ENCODE results near the gene CFAP74.

The CFAP74 gene

GRCh38 chr1:2003541-2004131 is at the start of gene CFAP74:
TSS of gene CFAP74 (minus strand) at chr1:2003786. CDS start at chr1:1990956, 12,830 bp downstream.
- Histone ChIP-seq H3K4me3 (ENCODE audit: low read depth, low read length) (peak within 1 kb of the TSS; percentile 64), H3K9me3 (ENCODE audit: control insufficient read depth, insufficient read depth, low read length) (no peaks in the 10 kb centered on the region), H3K36me3 (ENCODE audit: control insufficient read depth, insufficient read depth, low read length) (no peaks in the 10 kb centered on the region), H3K27me3 (ENCODE audit: control insufficient read depth, insufficient read depth, low read length) (peaks cover 2% of the 10 kb centered on the region), H3K4me1 (ENCODE audit: control insufficient read depth, insufficient read depth, low read length) (no peaks in the 10 kb centered on the region), H3K9ac (ENCODE audit: low read depth, low read length) (no peak within 1 kb of the TSS)

- H3K9ac ChIP-seq (ENCODE audit: low read depth, low read length) = no peak overlapping the region
- H3K4me1 ChIP-seq (ENCODE audit: control insufficient read depth, insufficient read depth, low read length) = peaks cover 4% of the 10 kb centered on the region
- H3K36me3 ChIP-seq (ENCODE audit: control insufficient read depth, insufficient read depth, low read length) = peaks cover 13% of the 10 kb centered on the region
- H3K27me3 ChIP-seq (ENCODE audit: control insufficient read depth, insufficient read depth, low read length) = no peaks in the 10 kb centered on the region
- H3K9me3 ChIP-seq (ENCODE audit: control insufficient read depth, insufficient read depth, low read length) = no peaks in the 10 kb centered on the region
- no peak overlapping the region for H3K4me3 ChIP-seq (ENCODE audit: low read depth, low read length)
Observed at GRCh38 chr1:2053217-2053616, 49.6 kb upstream of the CFAP74 start.

GRCh38 chr1:2052756-2053155 is 49.2 kb upstream of the CFAP74 start:
- Histone ChIP-seq H3K27me3 (ENCODE audit: control insufficient read depth, insufficient read depth, low read length) (no peaks in the 10 kb centered on the region), H3K36me3 (ENCODE audit: control insufficient read depth, insufficient read depth, low read length) (peaks cover 13% of the 10 kb centered on the region), H3K4me1 (ENCODE audit: control insufficient read depth, insufficient read depth, low read length) (peaks cover 4% of the 10 kb centered on the region), H3K9me3 (ENCODE audit: control insufficient read depth, insufficient read depth, low read length) (no peaks in the 10 kb centered on the region), H3K4me3 (ENCODE audit: low read depth, low read length) (no peak overlapping the region), H3K9ac (ENCODE audit: low read depth, low read length) (no peak overlapping the region)

- peak overlapping the region; percentile 62 for H3K4me3 ChIP-seq (ENCODE audit: low read depth, low read length)
- H3K4me1 ChIP-seq (ENCODE audit: control insufficient read depth, insufficient read depth, low read length) = peaks cover 5% of the 10 kb centered on the region
- H3K9ac ChIP-seq (ENCODE audit: low read depth, low read length) = no peak overlapping the region
- H3K27me3 ChIP-seq (ENCODE audit: control insufficient read depth, insufficient read depth, low read length) = no peaks in the 10 kb centered on the region
- H3K36me3 ChIP-seq (ENCODE audit: control insufficient read depth, insufficient read depth, low read length) = peaks cover 13% of the 10 kb centered on the region
- no peaks in the 10 kb centered on the region for H3K9me3 ChIP-seq (ENCODE audit: control insufficient read depth, insufficient read depth, low read length)
Observed at GRCh38 chr1:2052054-2052679, 48.6 kb upstream of the CFAP74 start.

- Histone ChIP-seq H3K4me3 (ENCODE audit: low read depth, low read length) (peak overlapping the region; percentile 62), H3K9ac (ENCODE audit: low read depth, low read length) (no peak overlapping the region), H3K27me3 (ENCODE audit: control insufficient read depth, insufficient read depth, low read length) (no peaks in the 10 kb centered on the region), H3K4me1 (ENCODE audit: control insufficient read depth, insufficient read depth, low read length) (peaks cover 6% of the 10 kb centered on the region), H3K9me3 (ENCODE audit: control insufficient read depth, insufficient read depth, low read length) (no peaks in the 10 kb centered on the region), H3K36me3 (ENCODE audit: control insufficient read depth, insufficient read depth, low read length) (peaks cover 7% of the 10 kb centered on the region)
Observed at GRCh38 chr1:2050793-2051682, 47.5 kb upstream of the CFAP74 start.

- H3K27me3 ChIP-seq (ENCODE audit: control insufficient read depth, insufficient read depth, low read length) = no peaks in the 10 kb centered on the region
- no peak overlapping the region for H3K9ac ChIP-seq (ENCODE audit: low read depth, low read length)
- H3K4me3 ChIP-seq (ENCODE audit: low read depth, low read length) = peak overlapping the region; percentile 62
- H3K36me3 ChIP-seq (ENCODE audit: control insufficient read depth, insufficient read depth, low read length) = peaks cover 2% of the 10 kb centered on the region
- no peaks in the 10 kb centered on the region for H3K9me3 ChIP-seq (ENCODE audit: control insufficient read depth, insufficient read depth, low read length)
- peaks cover 6% of the 10 kb centered on the region for H3K4me1 ChIP-seq (ENCODE audit: control insufficient read depth, insufficient read depth, low read length)
Observed at GRCh38 chr1:2050461-2050792, 46.8 kb upstream of the CFAP74 start.

GRCh38 chr1:2049718-2050431 is 46.3 kb upstream of the CFAP74 start, which contains the start of gene PRKCZ:
TSS of gene PRKCZ (plus strand) at chr1:2050411. CDS start at chr1:2050631, 220 bp downstream.
- H3K27me3 ChIP-seq (ENCODE audit: control insufficient read depth, insufficient read depth, low read length) = no peaks in the 10 kb centered on the region
- peaks cover 6% of the 10 kb centered on the region for H3K4me1 ChIP-seq (ENCODE audit: control insufficient read depth, insufficient read depth, low read length)
- no peaks in the 10 kb centered on the region for H3K36me3 ChIP-seq (ENCODE audit: control insufficient read depth, insufficient read depth, low read length)
- peak within 1 kb of the TSS; percentile 77 for H3K9ac ChIP-seq (ENCODE audit: low read depth, low read length)
- H3K9me3 ChIP-seq (ENCODE audit: control insufficient read depth, insufficient read depth, low read length) = no peaks in the 10 kb centered on the region
- peak within 1 kb of the TSS; percentile 67 for H3K4me3 ChIP-seq (ENCODE audit: low read depth, low read length)

- no peaks in the 10 kb centered on the region for H3K27me3 ChIP-seq (ENCODE audit: control insufficient read depth, insufficient read depth, low read length)
- peak overlapping the region; percentile 67 for H3K4me3 ChIP-seq (ENCODE audit: low read depth, low read length)
- H3K4me1 ChIP-seq (ENCODE audit: control insufficient read depth, insufficient read depth, low read length) = peaks cover 6% of the 10 kb centered on the region
- no peaks in the 10 kb centered on the region for H3K36me3 ChIP-seq (ENCODE audit: control insufficient read depth, insufficient read depth, low read length)
- H3K9me3 ChIP-seq (ENCODE audit: control insufficient read depth, insufficient read depth, low read length) = no peaks in the 10 kb centered on the region
- H3K9ac ChIP-seq (ENCODE audit: low read depth, low read length) = no peak overlapping the region
Observed at GRCh38 chr1:2049225-2049717, 45.7 kb upstream of the CFAP74 start.

- no peak overlapping the region for H3K9ac ChIP-seq (ENCODE audit: low read depth, low read length)
- H3K9me3 ChIP-seq (ENCODE audit: control insufficient read depth, insufficient read depth, low read length) = no peaks in the 10 kb centered on the region
- no peak overlapping the region for H3K4me3 ChIP-seq (ENCODE audit: low read depth, low read length)
- H3K27me3 ChIP-seq (ENCODE audit: control insufficient read depth, insufficient read depth, low read length) = no peaks in the 10 kb centered on the region
- peaks cover 6% of the 10 kb centered on the region for H3K4me1 ChIP-seq (ENCODE audit: control insufficient read depth, insufficient read depth, low read length)
- no peaks in the 10 kb centered on the region for H3K36me3 ChIP-seq (ENCODE audit: control insufficient read depth, insufficient read depth, low read length)
Observed at GRCh38 chr1:2047749-2048729, 44.5 kb upstream of the CFAP74 start.

- Histone ChIP-seq H3K4me3 (ENCODE audit: low read depth, low read length) (peak overlapping the region; percentile 26), H3K4me1 (ENCODE audit: control insufficient read depth, insufficient read depth, low read length) (peaks cover 6% of the 10 kb centered on the region)
Observed at GRCh38 chr1:2046953-2047748, 43.6 kb upstream of the CFAP74 start.

More at GRCh38 chr1:2046953-2047748, 43.6 kb upstream of the CFAP74 start:
- Histone ChIP-seq H3K27me3 (ENCODE audit: control insufficient read depth, insufficient read depth, low read length) (no peaks in the 10 kb centered on the region), H3K36me3 (ENCODE audit: control insufficient read depth, insufficient read depth, low read length) (no peaks in the 10 kb centered on the region), H3K9ac (ENCODE audit: low read depth, low read length) (no peak overlapping the region), H3K9me3 (ENCODE audit: control insufficient read depth, insufficient read depth, low read length) (no peaks in the 10 kb centered on the region)

Data from iPS-15b (cell line).